Aorta (tissue), 5 donors: Measurements from ENCODE around the gene NSD2. TPM values are rescaled to one million over a fixed set of nuclear protein-coding genes. Genes with fewer than 3 reads are reported as not detected.

ENCODE experiments used
- ATAC-seq: fragments of 200-7000 bp; cut with Tn5 transposase; one replicate; pipeline ENCODE4 v1.9.1; 2022; ENCODE audit warnings: moderate library complexity; ENCODE audit not compliant: low FRiP score
- DNase-seq, 2 donors: peaks; one replicate each; pipeline ENCODE4 v3.0.0-alpha.2; 2020
- H3K27ac ChIP-seq, 2 donors: one replicate each; pipeline ENCODE4 v1.5.1; 2013; ENCODE audit warnings: low read length in 2 of 2, mild to moderate bottlenecking in 2 of 2, moderate library complexity in 2 of 2, control low read depth in 1 of 2, inconsistent platforms in 1 of 2, low read depth in 1 of 2
- H3K27me3 ChIP-seq, 2 donors: one replicate each; pipeline ENCODE4 v1.6.1; 2013; ENCODE audit warnings: control low read depth in 1 of 2, low read length in 1 of 2, mild to moderate bottlenecking in 1 of 2, moderate library complexity in 1 of 2; ENCODE audit not compliant: insufficient read depth in 2 of 2, control insufficient read depth in 1 of 2
- H3K36me3 ChIP-seq, 2 donors: one replicate each; pipeline ENCODE4 v1.6.1; 2013; ENCODE audit warnings: control low read depth in 1 of 2, low read length in 1 of 2, mild to moderate bottlenecking in 1 of 2; ENCODE audit not compliant: insufficient read depth in 2 of 2, control insufficient read depth in 1 of 2
- H3K4me1 ChIP-seq, 2 donors: one replicate each; pipeline ENCODE4 v1.6.1; 2013; ENCODE audit warnings: low read length in 2 of 2, control low read depth in 1 of 2, mild to moderate bottlenecking in 1 of 2, moderate library complexity in 1 of 2; ENCODE audit not compliant: insufficient read depth in 2 of 2, control insufficient read depth in 1 of 2
- H3K4me3 ChIP-seq, 2 donors: one replicate each; pipeline ENCODE4 v1.5.1; 2013; ENCODE audit warnings: low read length in 2 of 2, control low read depth in 1 of 2, mild to moderate bottlenecking in 1 of 2
- H3K9me3 ChIP-seq: one replicate; pipeline ENCODE4 v1.6.1; 2013; ENCODE audit warnings: mild to moderate bottlenecking, low read length; ENCODE audit not compliant: control insufficient read depth
- WGBS, 2 donors: extraction: QIAGEN DNeasy Blood & Tissue Kit; methylation state at CpG; one replicate each; pipeline ENCODE4 v1.1.7; 2013; 5-methylcytosine and 5-hydroxymethylcytosine counted together
- intact Hi-C, 2 donors: fragments of 100-400 bp; cut with DNase I; formaldehyde crosslinking; loops; one replicate each; pipeline versions ENCODE4 v1.14.2 to v1.15.0; 2022
- polyA plus RNA-seq, 2 donors: library from polyadenylated mRNA; stranded (reverse); fragments of 200-250 nt; gene quantifications; one replicate each; pipeline ENCODE4 v1.2.3, GENCODE V29; 2013
- total RNA-seq, 2 donors: library from RNA; stranded (reverse); fragmentation: NEBNext Ultra II Directional; extraction: Animal tissue kit (Norgen Biotek cat#: 25700); gene quantifications; one replicate each; pipeline ENCODE4 v1.2.1, GENCODE V29; 2021
- donor health status: healthy with polysubstance abuse.
- donor health status: Bipolar disorder and iron deficiency.
- donor health status: DM: no; HTN: no; CAD: no.
- donor health status: DM: no; HTN: no; CAD: no.
- donor health status: DM: yes; HTN: yes; CAD: no.

Gene NSD2
- total and polyA plus RNA-seq, 4 donors: 8.0 to 56.6 (median 29.0) TPM

GRCh38 chr4:1975880-1976279 is 104.7 kb downstream of the NSD2 start:
- Histone ChIP-seq H3K36me3 (peaks cover 0 to 8% of the 10 kb centered on the region in 2 donors), H3K27me3 (no peaks in the 10 kb centered on the region), H3K4me3 (no peak overlapping the region), H3K9me3 (no peaks in the 10 kb centered on the region), H3K4me1 (no peaks in the 10 kb centered on the region), H3K27ac (no peak overlapping the region)
- intact Hi-C loops: no loop called here
- ATAC-seq (no peak), DNase-seq (peak in 1 of 2 donors; percentile 21)
- 87 to 93% methylated on average over 11 of the region's 11 CpGs for WGBS, 2 donors

DNA sequence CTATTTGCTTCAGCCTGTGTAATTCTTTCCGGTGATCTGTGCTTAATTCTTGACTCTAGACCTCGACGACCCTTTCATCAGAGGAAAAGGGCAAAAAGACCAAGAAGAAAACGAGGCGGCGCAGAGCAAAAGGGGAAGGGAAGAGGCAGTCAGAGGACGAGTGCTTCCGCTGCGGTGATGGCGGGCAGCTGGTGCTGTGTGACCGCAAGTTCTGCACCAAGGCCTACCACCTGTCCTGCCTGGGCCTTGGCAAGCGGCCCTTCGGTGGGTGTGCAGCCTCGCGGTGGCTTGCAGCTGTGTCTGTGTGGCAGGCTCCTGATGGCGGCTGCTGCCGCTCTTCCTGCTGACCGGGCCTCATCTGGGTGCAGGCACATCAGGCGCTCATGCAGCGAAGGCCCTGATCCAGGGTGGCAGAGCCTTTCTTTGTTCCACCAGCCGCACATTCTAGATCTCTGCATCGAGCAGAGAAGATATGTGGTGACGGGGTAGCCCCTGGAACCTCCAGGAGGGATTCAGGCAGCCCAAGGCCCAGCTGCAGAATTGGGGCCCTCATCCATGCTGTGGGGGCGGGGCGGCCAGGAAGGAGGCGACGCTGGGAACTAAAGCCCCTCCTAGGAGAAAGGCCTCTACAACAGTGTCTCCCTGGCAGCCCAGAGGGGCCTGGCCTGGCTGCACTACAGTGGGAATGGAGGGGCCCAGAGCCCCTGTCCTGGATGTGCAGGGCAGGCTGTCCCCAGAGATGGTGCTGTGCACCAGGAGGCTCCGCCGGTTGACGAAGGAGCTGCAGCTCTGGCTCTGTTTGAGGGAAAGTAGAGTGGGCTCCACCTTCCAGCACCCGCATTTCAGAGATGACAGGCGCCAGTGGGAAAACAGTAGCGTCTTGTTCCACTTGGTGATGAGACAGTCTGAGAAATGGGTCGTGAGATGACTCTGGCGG is 105.5 kb downstream of the NSD2 start:
- Histone ChIP-seq H3K27me3 (no peaks in the 10 kb centered on the region), H3K27ac (no peak overlapping the region), H3K4me1 (no peaks in the 10 kb centered on the region), H3K4me3 (no peak overlapping the region), H3K36me3 (peaks cover 0 to 12% of the 10 kb centered on the region in 2 donors), H3K9me3 (no peaks in the 10 kb centered on the region)
- 96% methylated on average over 35 of the region's 35 CpGs for WGBS, 2 donors
- intact Hi-C loops: no loop called here
- peak; percentile 27 to 35 for DNase-seq
- ATAC-seq: no peak

DNA sequence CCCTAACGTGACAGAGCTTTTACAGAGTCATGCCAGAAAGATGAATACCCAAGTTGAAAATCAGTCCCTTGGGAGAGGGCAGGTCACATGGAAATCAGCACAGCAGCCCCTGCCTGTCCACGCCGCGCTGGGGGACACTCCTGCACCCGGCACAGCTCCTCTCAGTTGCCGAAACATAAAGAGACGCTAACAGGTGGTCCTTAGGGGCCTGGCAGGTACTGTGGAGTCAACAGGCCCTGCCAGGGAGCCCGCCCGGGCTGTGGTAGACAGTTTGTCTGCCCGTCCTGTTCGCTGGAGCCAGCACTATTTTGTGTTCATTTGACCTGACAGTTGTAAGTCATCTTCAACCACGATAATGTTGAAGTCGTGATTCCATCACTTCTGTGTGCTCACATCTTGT is 107.0 kb downstream of the NSD2 start:
- 92 to 93% methylated on average over 13 of the region's 13 CpGs for WGBS, 2 donors
- Histone ChIP-seq H3K9me3 (no peaks in the 10 kb centered on the region), H3K27me3 (no peaks in the 10 kb centered on the region), H3K4me1 (no peaks in the 10 kb centered on the region), H3K27ac (no peak overlapping the region), H3K4me3 (no peak overlapping the region), H3K36me3 (peaks cover 0 to 14% of the 10 kb centered on the region in 2 donors)
- ATAC-seq (no peak), DNase-seq (no peak)
- intact Hi-C loops: no loop called here

DNA sequence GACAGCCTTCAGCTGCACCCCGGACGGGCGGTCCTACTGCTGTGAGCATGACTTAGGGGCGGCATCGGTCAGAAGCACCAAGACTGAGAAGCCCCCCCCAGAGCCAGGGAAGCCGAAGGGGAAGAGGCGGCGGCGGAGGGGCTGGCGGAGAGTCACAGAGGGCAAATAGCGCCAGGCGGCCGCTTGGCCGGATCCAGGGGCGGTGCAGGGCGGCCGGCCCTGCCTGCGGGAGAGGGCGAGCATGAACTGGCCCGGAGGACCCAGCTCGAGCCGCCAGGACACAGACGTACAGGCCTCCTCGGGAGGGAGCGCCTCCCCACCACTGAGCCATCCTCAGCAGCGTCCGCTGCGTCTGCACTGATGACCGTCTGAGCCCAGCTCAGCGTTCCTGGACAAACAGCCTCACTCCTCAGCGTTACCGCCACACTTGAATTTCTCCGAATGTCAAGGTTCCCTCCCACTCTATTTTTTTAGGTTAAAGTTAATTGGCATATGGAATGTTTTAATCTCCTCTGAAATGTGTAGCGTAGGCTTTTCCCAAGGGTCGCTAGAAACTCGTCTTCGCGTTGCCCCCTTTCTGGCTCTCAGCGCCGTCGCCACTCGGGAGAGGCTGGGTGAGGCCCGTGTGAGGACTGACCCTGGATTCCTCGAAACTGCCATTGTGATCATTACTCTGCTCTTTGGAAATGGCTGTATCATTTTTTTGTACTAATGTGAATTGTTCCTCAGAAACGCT is 107.7 kb downstream of the NSD2 start:
- peak in 1 of 2 donors; percentile 75 for DNase-seq
- intact Hi-C loops: no loop called here
- Histone ChIP-seq H3K4me3 (no peak overlapping the region), H3K9me3 (no peaks in the 10 kb centered on the region), H3K27me3 (no peaks in the 10 kb centered on the region), H3K27ac (no peak overlapping the region), H3K36me3 (peaks cover 0 to 20% of the 10 kb centered on the region in 2 donors), H3K4me1 (no peaks in the 10 kb centered on the region)
- 92% methylated on average over 45 of the region's 45 CpGs for WGBS, 2 donors
- peak; percentile 6 for ATAC-seq

DNA sequence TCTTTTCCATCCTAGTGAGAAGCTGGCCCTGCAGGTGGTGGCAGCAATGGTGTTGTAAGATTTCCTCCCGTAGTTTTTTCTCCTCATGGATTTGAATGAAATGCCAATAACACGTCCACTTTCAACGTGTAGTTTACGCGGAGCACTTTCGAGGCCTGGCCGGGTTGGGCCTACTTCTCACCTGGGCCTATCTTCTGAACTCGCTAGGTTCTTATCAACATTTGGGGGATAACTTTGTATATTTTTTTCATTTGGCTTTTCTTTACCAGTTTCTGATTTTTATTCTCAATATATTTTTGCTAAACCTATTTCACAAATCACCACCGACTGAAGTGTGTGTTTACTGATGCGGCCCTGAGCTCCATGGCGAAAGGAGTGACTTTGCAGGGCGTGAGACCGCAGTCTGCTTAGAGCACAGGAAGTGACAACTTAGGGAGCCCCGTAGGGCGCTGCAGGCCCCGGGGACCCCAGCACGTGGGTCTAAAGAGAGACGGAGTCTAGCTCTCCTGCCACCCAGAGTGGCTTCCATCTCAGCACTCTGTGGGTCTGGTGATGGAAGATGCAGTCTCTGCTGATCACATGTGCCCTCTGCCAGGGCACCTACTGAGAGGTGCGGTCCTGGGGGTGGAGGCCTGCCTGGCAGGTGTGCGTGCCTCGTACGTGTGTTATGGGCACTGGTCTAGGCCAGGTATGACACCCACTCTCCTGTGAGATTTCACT is 108.4 kb downstream of the NSD2 start:
- intact Hi-C loops: no loop called here
- H3K9me3 ChIP-seq: no peaks in the 10 kb centered on the region
- ATAC-seq: no peak
- no peaks in the 10 kb centered on the region for H3K27me3 ChIP-seq
- no peaks in the 10 kb centered on the region for H3K4me1 ChIP-seq
- no peak overlapping the region for H3K27ac ChIP-seq
- no peak overlapping the region for H3K4me3 ChIP-seq
- 86 to 88% methylated on average over 22 of the region's 22 CpGs for WGBS, 2 donors
- no peak for DNase-seq
- peaks cover 0 to 20% of the 10 kb centered on the region in 2 donors for H3K36me3 ChIP-seq

DNA sequence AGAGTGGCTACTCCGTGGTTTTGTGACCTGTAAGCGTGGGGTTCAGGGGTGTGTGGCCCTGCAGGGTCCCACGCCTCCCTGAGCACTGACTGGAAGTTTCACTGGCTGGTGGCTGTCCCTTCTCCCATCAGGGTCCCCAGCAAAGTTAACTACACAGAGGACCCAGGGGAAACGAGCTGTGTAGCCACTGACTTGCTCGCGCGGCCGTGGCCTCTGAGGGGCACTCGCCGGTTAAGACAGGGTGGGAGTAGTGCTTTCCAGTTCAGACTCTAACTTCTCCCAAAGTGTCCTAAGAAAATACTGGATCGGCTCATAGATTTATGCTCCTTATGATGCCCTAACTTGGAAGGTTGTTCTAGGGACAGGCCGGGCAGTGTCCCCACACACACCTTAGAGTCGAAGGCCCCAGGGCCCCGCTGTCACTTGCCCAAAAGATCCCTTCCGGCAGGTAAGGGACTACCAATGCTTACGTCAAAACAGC is 109.4 kb downstream of the NSD2 start:
- Histone ChIP-seq H3K9me3 (no peaks in the 10 kb centered on the region), H3K36me3 (peaks cover 0 to 20% of the 10 kb centered on the region in 2 donors), H3K4me1 (no peaks in the 10 kb centered on the region), H3K4me3 (no peak overlapping the region), H3K27me3 (no peaks in the 10 kb centered on the region), H3K27ac (no peak overlapping the region)
- ATAC-seq (no peak), DNase-seq (no peak)
- intact Hi-C loops: no loop called here
- 91 to 93% methylated on average over 16 of the region's 16 CpGs for WGBS, 2 donors

- Histone ChIP-seq H3K4me1 (no peaks in the 10 kb centered on the region), H3K27ac (no peak overlapping the region), H3K27me3 (no peaks in the 10 kb centered on the region), H3K36me3 (peaks cover 0 to 19% of the 10 kb centered on the region in 2 donors), H3K4me3 (no peak overlapping the region), H3K9me3 (no peaks in the 10 kb centered on the region)
- WGBS, 2 donors: 84 to 86% methylated on average over 22 of the region's 22 CpGs
- ATAC-seq (no peak), DNase-seq (no peak)
- intact Hi-C loops: no loop called here
Measured at GRCh38 chr4:1981251-1982058, 110.3 kb downstream of the NSD2 start.
